Retinal pigment epithelial cell (primary cell): ENCODE data around the gene MRPL48.

ENCODE experiments used
- DNase-seq: peaks from one replicate; pipeline ENCODE4 v3.0.0-alpha.2; 2010; ENCODE audit warnings: low read depth
- H3K4me3 ChIP-seq: 2 replicates; pipeline ENCODE4 v1.5.1; 2011; ENCODE audit warnings: mild to moderate bottlenecking, low read length, control low read depth, moderate library complexity
- TF ChIP-seq, protein P1 (sequence below): conservative IDR thresholded peaks from 2 replicates; pipeline ENCODE4 v1.5.1; 2011; ENCODE audit warnings: low read depth, low read length, control low read depth, inconsistent platforms

The MRPL48 gene

DNA sequence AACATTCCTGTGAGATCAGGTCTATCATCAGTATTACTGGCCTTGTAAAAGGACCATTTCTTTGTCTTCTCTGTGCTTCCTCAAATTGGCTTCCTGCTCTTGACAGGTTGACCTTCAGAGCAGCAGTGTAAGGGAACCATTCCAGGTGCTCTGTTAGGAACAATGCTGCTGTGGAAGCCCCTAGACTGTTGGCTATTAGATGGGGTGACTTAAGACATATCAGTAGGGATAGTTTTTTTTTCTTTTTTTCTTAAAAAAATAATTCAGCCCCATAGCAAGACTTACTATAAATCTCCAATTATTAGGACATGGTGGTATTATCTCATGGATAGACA lies 51.4 kb downstream of the MRPL48 start:
- H3K4me3 ChIP-seq = no peak overlapping the region
- no peak for DNase-seq
- TF ChIP-seq, protein P1, sequence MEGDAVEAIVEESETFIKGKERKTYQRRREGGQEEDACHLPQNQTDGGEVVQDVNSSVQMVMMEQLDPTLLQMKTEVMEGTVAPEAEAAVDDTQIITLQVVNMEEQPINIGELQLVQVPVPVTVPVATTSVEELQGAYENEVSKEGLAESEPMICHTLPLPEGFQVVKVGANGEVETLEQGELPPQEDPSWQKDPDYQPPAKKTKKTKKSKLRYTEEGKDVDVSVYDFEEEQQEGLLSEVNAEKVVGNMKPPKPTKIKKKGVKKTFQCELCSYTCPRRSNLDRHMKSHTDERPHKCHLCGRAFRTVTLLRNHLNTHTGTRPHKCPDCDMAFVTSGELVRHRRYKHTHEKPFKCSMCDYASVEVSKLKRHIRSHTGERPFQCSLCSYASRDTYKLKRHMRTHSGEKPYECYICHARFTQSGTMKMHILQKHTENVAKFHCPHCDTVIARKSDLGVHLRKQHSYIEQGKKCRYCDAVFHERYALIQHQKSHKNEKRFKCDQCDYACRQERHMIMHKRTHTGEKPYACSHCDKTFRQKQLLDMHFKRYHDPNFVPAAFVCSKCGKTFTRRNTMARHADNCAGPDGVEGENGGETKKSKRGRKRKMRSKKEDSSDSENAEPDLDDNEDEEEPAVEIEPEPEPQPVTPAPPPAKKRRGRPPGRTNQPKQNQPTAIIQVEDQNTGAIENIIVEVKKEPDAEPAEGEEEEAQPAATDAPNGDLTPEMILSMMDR = no peak

DNA sequence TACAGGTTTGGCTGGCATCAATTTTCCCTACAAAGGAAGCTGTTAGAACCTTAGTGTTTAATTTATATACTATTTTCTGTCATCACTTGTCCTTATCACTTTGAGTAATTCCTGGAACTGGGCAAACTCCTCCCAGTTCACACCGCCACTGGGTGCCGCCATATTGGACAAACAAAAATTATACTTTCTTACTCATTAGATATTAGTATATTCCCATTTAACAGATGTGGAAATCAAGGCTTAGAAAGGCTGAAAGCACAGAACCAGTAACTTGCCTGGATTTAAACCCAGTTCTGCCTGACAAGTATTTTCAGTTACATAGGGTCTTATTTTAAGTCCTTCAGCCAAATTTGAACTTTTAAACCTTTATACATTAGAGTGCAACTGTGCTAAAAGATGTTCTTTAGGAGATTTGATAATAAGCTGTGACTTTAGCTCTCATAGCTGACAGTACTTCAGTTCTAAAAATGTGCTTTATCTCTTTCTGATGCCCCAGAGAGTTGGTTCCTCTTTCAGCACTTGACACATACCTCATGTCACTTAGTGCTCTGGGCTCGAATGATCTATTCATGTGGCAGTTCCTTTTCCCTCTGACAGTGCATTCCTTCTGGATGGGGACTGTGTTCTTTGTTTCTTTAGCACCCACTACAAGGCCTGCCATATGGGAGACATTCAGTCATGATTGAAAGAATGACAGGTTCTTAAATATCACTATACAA lies 63.5 kb downstream of the MRPL48 start:
- TF ChIP-seq, protein P1 = no peak
- no peak for DNase-seq
- H3K4me3 ChIP-seq = no peak overlapping the region

DNA sequence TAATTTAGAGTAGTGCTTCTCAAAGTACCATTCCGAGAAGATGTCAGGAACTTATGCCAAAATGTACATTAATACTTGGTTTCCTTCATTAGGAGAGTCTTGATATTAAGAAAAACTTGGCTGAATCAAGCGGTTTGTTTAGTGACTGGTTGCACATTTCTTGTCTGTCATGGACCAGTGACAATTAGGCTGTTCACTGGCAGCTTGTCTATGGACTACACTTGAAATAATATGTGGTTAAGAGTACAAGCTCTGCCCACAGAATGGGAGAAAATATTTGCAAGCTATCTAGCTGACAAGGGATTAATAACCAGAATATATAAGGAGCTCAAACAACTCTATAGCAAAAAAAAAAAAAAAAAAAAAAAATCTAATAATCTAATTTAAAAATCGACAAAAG lies 64.4 kb downstream of the MRPL48 start:
- no peak overlapping the region for H3K4me3 ChIP-seq
- TF ChIP-seq, protein P1 = no peak
- DNase-seq = no peak

DNA sequence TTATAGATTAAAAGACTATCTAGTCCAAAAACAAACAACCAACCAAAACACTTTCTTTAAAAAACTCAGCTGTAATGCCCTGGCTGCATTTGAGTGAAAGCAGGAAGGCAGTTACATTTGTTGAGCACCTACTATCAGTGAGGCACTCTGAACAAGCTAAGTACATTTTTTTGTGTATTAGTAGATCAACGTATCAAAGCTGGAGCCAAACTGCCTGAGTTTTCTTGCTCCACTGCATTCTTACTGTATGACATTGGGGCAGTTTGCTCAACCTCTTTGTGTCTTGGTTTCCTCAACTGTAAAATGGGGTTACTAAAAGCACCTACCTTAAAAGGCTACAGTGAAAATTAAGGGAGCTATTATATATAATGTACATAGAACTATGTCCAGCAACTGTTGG lies 67.0 kb downstream of the MRPL48 start:
- TF ChIP-seq, protein P1 = no peak
- DNase-seq = no peak
- H3K4me3 ChIP-seq = no peak overlapping the region

DNA sequence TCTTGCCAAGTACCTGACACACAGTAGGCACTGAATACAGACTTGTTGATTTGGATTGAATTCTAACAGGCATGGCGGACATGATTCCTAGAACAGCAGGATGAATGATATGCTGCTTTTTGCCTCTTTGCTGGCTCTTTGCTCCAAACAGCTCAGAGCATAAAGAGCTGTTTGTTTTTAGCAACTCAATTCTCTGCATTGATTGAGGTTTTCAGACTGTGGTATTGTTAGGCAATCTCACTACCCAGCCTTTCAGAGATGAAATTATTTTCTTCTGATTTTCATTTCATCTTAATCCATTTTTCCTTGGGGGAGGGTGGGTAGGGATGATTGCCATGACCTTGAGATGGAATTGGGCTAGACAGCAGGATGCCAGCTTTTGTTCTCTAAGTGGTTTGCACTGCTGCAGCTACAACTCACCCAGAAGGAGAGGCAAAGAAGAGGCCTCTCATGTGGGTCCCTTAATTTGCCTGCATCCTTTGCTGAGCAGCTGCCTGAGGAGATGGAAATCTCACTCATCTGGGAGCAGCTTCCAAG lies 68.4 kb downstream of the MRPL48 start:
- no peak overlapping the region for H3K4me3 ChIP-seq
- TF ChIP-seq, protein P1 = no peak
- DNase-seq = no peak

DNA sequence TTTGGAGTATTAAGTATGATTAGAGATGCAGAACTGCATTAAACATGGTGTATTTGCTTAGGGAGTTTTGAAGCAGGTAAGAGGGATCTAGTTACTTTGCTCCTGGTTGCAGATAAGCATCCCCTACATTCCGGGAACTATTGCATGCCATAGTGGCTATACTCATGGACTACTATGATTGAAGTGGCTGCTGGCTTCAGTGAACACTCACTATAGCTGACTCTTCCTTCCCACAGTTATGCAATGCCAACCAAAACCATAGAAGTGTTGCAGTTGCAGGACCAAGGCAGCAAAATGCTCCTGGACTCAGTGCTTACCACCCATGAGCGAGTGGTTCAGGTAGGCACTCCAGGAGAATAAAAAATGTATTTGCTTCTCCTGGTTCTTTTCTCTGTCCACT lies 72.0 kb downstream of the MRPL48 start:
- DNase-seq = no peak
- no peak overlapping the region for H3K4me3 ChIP-seq
- TF ChIP-seq, protein P1 = no peak

DNA sequence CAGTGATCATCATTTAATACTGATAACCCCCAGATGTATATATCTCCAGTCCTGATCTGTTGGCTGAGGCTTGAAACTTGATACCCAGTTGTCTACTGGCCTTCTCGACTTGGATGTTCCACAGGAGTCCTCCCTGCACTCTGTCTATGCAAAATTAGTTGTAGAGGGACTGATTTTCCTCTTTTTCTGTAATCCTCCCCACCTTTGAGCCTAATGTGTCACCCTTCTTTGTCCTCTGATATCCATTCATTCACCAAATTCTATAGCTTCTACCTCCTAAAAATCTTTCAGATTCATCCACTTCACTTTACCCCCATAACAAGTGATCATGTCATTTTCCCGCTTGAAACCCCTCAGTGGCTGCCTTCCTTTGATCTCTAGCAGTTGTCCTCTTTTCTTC lies 72.5 kb downstream of the MRPL48 start:
- DNase-seq = no peak
- TF ChIP-seq, protein P1 = no peak

More for the DNA sequence above, 72.5 kb downstream of the MRPL48 start:
- no peak overlapping the region for H3K4me3 ChIP-seq
